Adrenal gland (tissue), 5 donors: ENCODE measurements around the gene LBHD1.

Source experiments
- CTCF ChIP-seq, 6 experiments: fragments of 450-650 bp in 4 of 6; fragments of 200-600 bp in 2 of 6; sonication (generic) in 1 of 6; IDR thresholded peaks; 1 replicate in 5 of 6; 2 replicates in 1 of 6; pipeline versions ENCODE4 v1.5.1 to v1.8.0; 2016 to 2021; ENCODE audit warnings: antibody characterized with exemption in 6 of 6, mild to moderate bottlenecking in 2 of 6, moderate library complexity in 1 of 6
- POLR2A ChIP-seq, 2 donors: fragments of 450-650 bp; IDR thresholded peaks; one replicate each; pipeline ENCODE4 v1.6.1; 2017; ENCODE audit warnings: antibody characterized with exemption in 2 of 2, mild to moderate bottlenecking in 2 of 2, moderate library complexity in 1 of 2
- donor health status: DM: no; HTN: no; CAD: no.

DNA sequence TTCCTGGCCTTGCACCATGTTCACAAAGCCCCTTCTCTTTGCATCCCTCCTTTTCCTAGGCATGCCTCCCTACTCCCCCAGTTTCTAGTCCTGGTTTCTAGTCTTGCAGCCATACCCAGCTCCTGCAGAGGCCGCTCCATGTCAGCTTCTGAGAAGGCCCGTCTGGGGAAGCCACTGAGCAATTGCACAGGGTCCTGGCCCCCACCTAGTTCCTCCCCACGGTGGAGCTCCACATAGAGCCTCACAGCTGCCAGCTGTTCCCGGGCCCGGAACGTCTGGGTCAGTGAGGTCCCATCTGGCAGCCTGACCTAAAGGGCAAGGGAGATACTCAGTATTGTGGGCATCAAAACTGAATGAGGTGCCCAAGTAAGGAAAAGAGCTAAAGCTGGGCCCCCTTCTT, 4.6 kb upstream of the LBHD1 start:
- TF ChIP-seq CTCF (IDR thresholded peaks at IDR 0.05): no peak
- TF ChIP-seq POLR2A (IDR thresholded peaks at IDR 0.05): no peak
